ENCODE results near the gene HOXB9.

The HOXB9 gene

DNA sequence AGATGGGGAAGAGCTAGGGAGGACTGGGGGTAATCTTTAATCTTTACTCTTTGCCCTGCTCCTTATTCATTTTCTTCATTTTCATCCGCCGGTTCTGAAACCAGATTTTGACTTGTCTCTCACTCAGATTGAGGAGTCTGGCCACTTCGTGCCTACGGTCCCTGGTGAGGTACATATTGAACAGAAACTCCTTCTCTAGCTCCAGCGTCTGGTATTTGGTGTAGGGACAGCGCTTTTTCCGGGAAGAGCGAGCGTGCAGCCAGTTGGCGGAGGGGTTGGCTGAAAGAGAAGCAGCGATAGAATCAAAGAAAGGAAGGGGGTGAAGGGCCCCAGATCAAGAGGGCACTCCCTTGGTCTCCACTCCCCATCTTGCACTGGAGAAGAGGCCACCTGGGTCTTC, 3.3 kb downstream of the HOXB9 start:
- no peak overlapping the region for H3K4me3 ChIP-seq (ENCODE audit: low read length)
- DNase-seq (ENCODE audit: low read depth) = no peak

GRCh38 chr17:48621410-48622392, 4.5 kb downstream of the HOXB9 start:
- TF ChIP-seq, protein P1, sequence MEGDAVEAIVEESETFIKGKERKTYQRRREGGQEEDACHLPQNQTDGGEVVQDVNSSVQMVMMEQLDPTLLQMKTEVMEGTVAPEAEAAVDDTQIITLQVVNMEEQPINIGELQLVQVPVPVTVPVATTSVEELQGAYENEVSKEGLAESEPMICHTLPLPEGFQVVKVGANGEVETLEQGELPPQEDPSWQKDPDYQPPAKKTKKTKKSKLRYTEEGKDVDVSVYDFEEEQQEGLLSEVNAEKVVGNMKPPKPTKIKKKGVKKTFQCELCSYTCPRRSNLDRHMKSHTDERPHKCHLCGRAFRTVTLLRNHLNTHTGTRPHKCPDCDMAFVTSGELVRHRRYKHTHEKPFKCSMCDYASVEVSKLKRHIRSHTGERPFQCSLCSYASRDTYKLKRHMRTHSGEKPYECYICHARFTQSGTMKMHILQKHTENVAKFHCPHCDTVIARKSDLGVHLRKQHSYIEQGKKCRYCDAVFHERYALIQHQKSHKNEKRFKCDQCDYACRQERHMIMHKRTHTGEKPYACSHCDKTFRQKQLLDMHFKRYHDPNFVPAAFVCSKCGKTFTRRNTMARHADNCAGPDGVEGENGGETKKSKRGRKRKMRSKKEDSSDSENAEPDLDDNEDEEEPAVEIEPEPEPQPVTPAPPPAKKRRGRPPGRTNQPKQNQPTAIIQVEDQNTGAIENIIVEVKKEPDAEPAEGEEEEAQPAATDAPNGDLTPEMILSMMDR (conservative IDR thresholded peaks at IDR 0.05; ENCODE audit: low read length) = no peak
- H3K4me3 ChIP-seq (ENCODE audit: low read length) = no peak overlapping the region
- no peak for DNase-seq (ENCODE audit: low read depth)

More for the DNA sequence above, 3.3 kb downstream of the HOXB9 start:
- TF ChIP-seq, protein P1 (conservative IDR thresholded peaks at IDR 0.05; ENCODE audit: low read length) = no peak

- no peak overlapping the region for H3K4me3 ChIP-seq (ENCODE audit: low read length)
- DNase-seq (ENCODE audit: low read depth) = no peak
- TF ChIP-seq, protein P1 (conservative IDR thresholded peaks at IDR 0.05; ENCODE audit: low read length) = no peak
Measured at GRCh38 chr17:48620461-48621139, 5.6 kb downstream of the HOXB9 start.

- TF ChIP-seq, protein P1 (conservative IDR thresholded peaks at IDR 0.05; ENCODE audit: low read length) = no peak
- no peak for DNase-seq (ENCODE audit: low read depth)
- H3K4me3 ChIP-seq (ENCODE audit: low read length) = no peak overlapping the region
Measured at GRCh38 chr17:48619826-48620449, 6.2 kb downstream of the HOXB9 start.

DNA sequence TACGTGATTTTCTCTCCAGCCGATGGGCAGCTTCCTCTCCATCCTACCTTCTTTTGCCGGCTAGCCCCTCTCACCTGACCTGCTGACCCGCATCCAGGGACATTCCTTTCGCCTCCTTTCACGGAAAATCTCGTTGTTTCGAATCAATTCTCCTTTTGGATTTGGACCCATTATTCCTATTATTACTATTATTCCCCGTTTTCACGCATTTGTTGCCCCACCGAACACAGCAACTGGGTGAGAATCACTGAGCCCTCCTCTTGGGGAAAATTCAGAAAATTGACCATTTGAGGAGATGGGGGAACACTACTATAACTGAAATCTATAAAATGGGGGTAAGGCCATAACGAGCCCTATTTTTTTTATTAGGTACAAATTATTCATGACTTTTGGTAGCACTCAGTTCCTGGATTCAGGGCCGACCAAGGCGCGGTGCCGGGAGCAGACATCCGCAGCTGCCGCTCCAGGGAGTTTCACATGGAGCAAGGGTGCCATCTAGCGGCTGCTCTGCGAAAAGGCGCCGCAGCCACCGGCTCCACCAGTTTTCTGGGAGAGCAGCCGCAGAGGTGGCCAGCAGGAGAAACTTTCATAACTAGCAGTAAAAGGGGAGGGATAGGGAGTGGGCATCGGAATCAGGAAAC, 7.8 kb downstream of the HOXB9 start:
- DNase-seq (ENCODE audit: low read depth) = peak; percentile 78
- TF ChIP-seq, protein P1 (conservative IDR thresholded peaks at IDR 0.05; ENCODE audit: low read length) = peak; percentile 83
- peak overlapping the region; percentile 46; the same call in 1 of the 2 replicates for H3K4me3 ChIP-seq (ENCODE audit: low read length)

DNA sequence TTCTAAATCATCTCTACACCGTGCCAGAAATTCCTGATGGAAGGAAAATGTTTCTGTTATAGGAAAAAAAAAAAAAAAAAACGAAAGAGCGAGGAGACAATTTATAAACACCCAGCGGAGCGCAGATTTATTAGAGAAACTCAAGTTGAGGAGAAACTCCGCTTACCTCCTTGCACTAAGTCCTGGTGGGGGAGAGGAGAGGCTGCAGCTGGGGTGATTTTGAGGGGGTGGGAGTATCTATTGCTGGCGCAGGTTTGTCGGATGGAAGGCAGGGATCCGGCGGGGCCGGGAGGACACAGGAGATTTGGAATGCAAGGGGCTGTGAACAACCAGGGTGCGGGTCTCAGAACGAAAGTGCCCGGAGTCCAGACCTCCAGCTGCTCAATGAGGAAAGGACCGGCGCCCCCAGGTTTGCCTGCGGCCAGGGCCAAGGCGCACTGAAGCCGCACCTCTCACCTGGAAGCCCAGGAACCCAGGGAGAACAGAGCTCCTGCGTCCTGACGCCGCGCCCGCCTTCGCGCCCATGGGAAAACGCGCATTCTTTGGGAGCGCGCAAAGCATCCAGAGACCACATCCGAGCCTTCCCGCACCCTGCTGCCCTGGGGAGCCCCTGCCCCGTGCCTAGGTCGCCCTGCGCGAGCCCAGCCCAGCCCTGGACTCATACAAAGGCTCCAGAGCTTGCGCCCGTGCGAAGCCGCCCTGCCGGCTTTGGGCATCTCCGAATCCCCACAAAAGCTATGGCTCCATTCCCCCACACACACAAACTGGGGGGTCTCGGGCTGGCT, 8.5 kb downstream of the HOXB9 start:
- no peak for DNase-seq (ENCODE audit: low read depth)
- TF ChIP-seq, protein P1 (conservative IDR thresholded peaks at IDR 0.05; ENCODE audit: low read length) = no peak
- H3K4me3 ChIP-seq (ENCODE audit: low read length) = no peak overlapping the region

Measured in AG10803 (cell line).